Central memory CD8-positive, alpha-beta T cell (primary cell): ENCODE results near the gene CPM.

Experiments used
- ATAC-seq: fragments of 150-1000 bp; cut with Tn5 transposase; replicated peaks from 2 replicates; pipeline ENCODE4 v1.10.0; 2022; ENCODE audit warnings: mild to moderate bottlenecking, moderate FRiP score, moderate number of reproducible peaks; ENCODE audit not compliant: poor library complexity, severe bottlenecking; ENCODE audit errors: extremely low read depth
- DNase-seq, 2 donors: peaks; one replicate each; pipeline ENCODE4 v3.0.0; 2021; ENCODE audit warnings: low spot score in 2 of 2
- H3K27ac Mint-ChIP-seq: one replicate; pipeline ENCODE4 v1.8.0; 2022; ENCODE audit warnings: low read depth, mild to moderate bottlenecking, moderate library complexity, mixed read lengths
- H3K27me3 Mint-ChIP-seq: one replicate; pipeline ENCODE4 v1.8.0; 2022; ENCODE audit warnings: mixed read lengths
- H3K36me3 Mint-ChIP-seq: one replicate; pipeline ENCODE4 v1.8.0; 2022; ENCODE audit warnings: mild to moderate bottlenecking, moderate library complexity, mixed read lengths; ENCODE audit not compliant: insufficient read depth
- H3K4me1 Mint-ChIP-seq: one replicate; pipeline ENCODE4 v1.8.0; 2022; ENCODE audit warnings: mixed read lengths
- H3K4me3 Mint-ChIP-seq: one replicate; pipeline ENCODE4 v1.8.0; 2022; ENCODE audit warnings: mild to moderate bottlenecking, moderate library complexity, mixed read lengths
- H3K9me3 Mint-ChIP-seq: one replicate; pipeline ENCODE4 v1.8.0; 2022; ENCODE audit warnings: mixed read lengths

CPM gene

GRCh38 chr12:68913682-68914081 is 19.3 kb downstream of the CPM start:
- DNase-seq (no peak), ATAC-seq (no peak)
- no peaks in the 10 kb centered on the region for H3K9me3 Mint-ChIP-seq
- no peaks in the 10 kb centered on the region for H3K4me1 Mint-ChIP-seq
- H3K27ac Mint-ChIP-seq = no peak overlapping the region
- no peaks in the 10 kb centered on the region for H3K36me3 Mint-ChIP-seq
- no peak overlapping the region for H3K4me3 Mint-ChIP-seq
- H3K27me3 Mint-ChIP-seq = peaks cover 4% of the 10 kb centered on the region

- H3K36me3 Mint-ChIP-seq = no peaks in the 10 kb centered on the region
- no peaks in the 10 kb centered on the region for H3K4me1 Mint-ChIP-seq
- peaks cover 12% of the 10 kb centered on the region for H3K27me3 Mint-ChIP-seq
- H3K27ac Mint-ChIP-seq = no peak overlapping the region
- DNase-seq = no peak
- no peak for ATAC-seq
- no peaks in the 10 kb centered on the region for H3K9me3 Mint-ChIP-seq
- no peak overlapping the region for H3K4me3 Mint-ChIP-seq
These were observed 20.1 kb downstream of the CPM start for GRCh38 chr12:68912916-68913315.

GRCh38 chr12:68911197-68911718 is 21.7 kb downstream of the CPM start:
- Mint-ChIP-seq H3K36me3 (no peaks in the 10 kb centered on the region), H3K27me3 (peaks cover 23% of the 10 kb centered on the region), H3K4me1 (no peaks in the 10 kb centered on the region), H3K4me3 (no peak overlapping the region), H3K27ac (no peak overlapping the region), H3K9me3 (no peaks in the 10 kb centered on the region)
- DNase-seq (no peak), ATAC-seq (no peak)

- no peak overlapping the region for H3K27ac Mint-ChIP-seq
These were observed 22.8 kb downstream of the CPM start for GRCh38 chr12:68910128-68910527.

GRCh38 chr12:68908076-68908475 is 24.9 kb downstream of the CPM start:
- peaks cover 35% of the 10 kb centered on the region for H3K27me3 Mint-ChIP-seq
- H3K4me1 Mint-ChIP-seq = no peaks in the 10 kb centered on the region
- H3K4me3 Mint-ChIP-seq = no peak overlapping the region
- H3K9me3 Mint-ChIP-seq = no peaks in the 10 kb centered on the region
- H3K27ac Mint-ChIP-seq = no peak overlapping the region
- H3K36me3 Mint-ChIP-seq = no peaks in the 10 kb centered on the region
- DNase-seq (no peak), ATAC-seq (no peak)

More at GRCh38 chr12:68910128-68910527, 22.8 kb downstream of the CPM start:
- H3K9me3 Mint-ChIP-seq = no peaks in the 10 kb centered on the region
- H3K4me1 Mint-ChIP-seq = no peaks in the 10 kb centered on the region
- H3K36me3 Mint-ChIP-seq = no peaks in the 10 kb centered on the region
- no peak overlapping the region for H3K4me3 Mint-ChIP-seq
- DNase-seq (no peak), ATAC-seq (no peak)
- peaks cover 23% of the 10 kb centered on the region for H3K27me3 Mint-ChIP-seq

- ATAC-seq (no peak), DNase-seq (no peak)
- Mint-ChIP-seq H3K4me3 (no peak overlapping the region), H3K27ac (no peak overlapping the region), H3K27me3 (peaks cover 35% of the 10 kb centered on the region), H3K4me1 (no peaks in the 10 kb centered on the region), H3K9me3 (no peaks in the 10 kb centered on the region), H3K36me3 (no peaks in the 10 kb centered on the region)
These were observed 27.2 kb downstream of the CPM start for GRCh38 chr12:68905733-68906132.

- DNase-seq (no peak), ATAC-seq (no peak)
- no peaks in the 10 kb centered on the region for H3K36me3 Mint-ChIP-seq
- H3K27ac Mint-ChIP-seq = no peak overlapping the region
- H3K9me3 Mint-ChIP-seq = no peaks in the 10 kb centered on the region
- peaks cover 47% of the 10 kb centered on the region for H3K27me3 Mint-ChIP-seq
- no peaks in the 10 kb centered on the region for H3K4me1 Mint-ChIP-seq
- no peak overlapping the region for H3K4me3 Mint-ChIP-seq
These were observed 28.5 kb downstream of the CPM start for GRCh38 chr12:68904351-68904962.

- no peak overlapping the region for H3K4me3 Mint-ChIP-seq
These were observed 29.5 kb downstream of the CPM start for GRCh38 chr12:68903511-68903910.

GRCh38 chr12:68901551-68901950 is 31.4 kb downstream of the CPM start:
- Mint-ChIP-seq H3K9me3 (no peaks in the 10 kb centered on the region), H3K36me3 (no peaks in the 10 kb centered on the region), H3K4me3 (no peak overlapping the region), H3K27me3 (peaks cover 32% of the 10 kb centered on the region), H3K4me1 (no peaks in the 10 kb centered on the region), H3K27ac (no peak overlapping the region)
- DNase-seq (no peak), ATAC-seq (no peak)

More at GRCh38 chr12:68903511-68903910, 29.5 kb downstream of the CPM start:
- Mint-ChIP-seq H3K27ac (no peak overlapping the region), H3K4me1 (no peaks in the 10 kb centered on the region), H3K9me3 (no peaks in the 10 kb centered on the region), H3K36me3 (no peaks in the 10 kb centered on the region), H3K27me3 (peaks cover 48% of the 10 kb centered on the region)
- no peak for ATAC-seq
- no peak for DNase-seq

- Mint-ChIP-seq H3K4me1 (no peaks in the 10 kb centered on the region), H3K27ac (no peak overlapping the region), H3K4me3 (no peak overlapping the region), H3K9me3 (no peaks in the 10 kb centered on the region), H3K36me3 (no peaks in the 10 kb centered on the region), H3K27me3 (peaks cover 36% of the 10 kb centered on the region)
- ATAC-seq (no peak), DNase-seq (no peak)
These were observed 31.8 kb downstream of the CPM start for GRCh38 chr12:68901145-68901544.

GRCh38 chr12:68900241-68900640 is 32.7 kb downstream of the CPM start:
- ATAC-seq (no peak), DNase-seq (no peak)
- Mint-ChIP-seq H3K27ac (no peak overlapping the region), H3K27me3 (peaks cover 41% of the 10 kb centered on the region), H3K4me3 (no peak overlapping the region), H3K9me3 (no peaks in the 10 kb centered on the region), H3K4me1 (no peaks in the 10 kb centered on the region), H3K36me3 (no peaks in the 10 kb centered on the region)

- Mint-ChIP-seq H3K36me3 (no peaks in the 10 kb centered on the region), H3K27me3 (peaks cover 41% of the 10 kb centered on the region), H3K4me1 (no peaks in the 10 kb centered on the region), H3K9me3 (no peaks in the 10 kb centered on the region), H3K27ac (no peak overlapping the region), H3K4me3 (no peak overlapping the region)
- DNase-seq (no peak), ATAC-seq (no peak)
These were observed 33.7 kb downstream of the CPM start for GRCh38 chr12:68899251-68899771.

GRCh38 chr12:68896881-68897540 is 36.0 kb downstream of the CPM start:
- H3K4me1 Mint-ChIP-seq = no peaks in the 10 kb centered on the region
- no peak for DNase-seq
- H3K27ac Mint-ChIP-seq = no peak overlapping the region
- no peak overlapping the region for H3K4me3 Mint-ChIP-seq
- H3K27me3 Mint-ChIP-seq = peaks cover 29% of the 10 kb centered on the region
- H3K9me3 Mint-ChIP-seq = no peaks in the 10 kb centered on the region
- no peak for ATAC-seq
- no peaks in the 10 kb centered on the region for H3K36me3 Mint-ChIP-seq
